Endometrium (tissue), 2 donors: ENCODE results near the gene MED8.
"Not testable (repeated sequence)": the region's sequence is repeated elsewhere in the genome, so short reads cannot be mapped to it uniquely, and the experiment has no call there.

Experiments used
- FAIRE-seq: peaks from 2 replicates; lab custom pipeline; 2012; peaks lifted over from hg19 to GRCh38; lab: Jason Lieb, UNC
- donor health status: control.
- donor health status: control.

Gene MED8

DNA sequence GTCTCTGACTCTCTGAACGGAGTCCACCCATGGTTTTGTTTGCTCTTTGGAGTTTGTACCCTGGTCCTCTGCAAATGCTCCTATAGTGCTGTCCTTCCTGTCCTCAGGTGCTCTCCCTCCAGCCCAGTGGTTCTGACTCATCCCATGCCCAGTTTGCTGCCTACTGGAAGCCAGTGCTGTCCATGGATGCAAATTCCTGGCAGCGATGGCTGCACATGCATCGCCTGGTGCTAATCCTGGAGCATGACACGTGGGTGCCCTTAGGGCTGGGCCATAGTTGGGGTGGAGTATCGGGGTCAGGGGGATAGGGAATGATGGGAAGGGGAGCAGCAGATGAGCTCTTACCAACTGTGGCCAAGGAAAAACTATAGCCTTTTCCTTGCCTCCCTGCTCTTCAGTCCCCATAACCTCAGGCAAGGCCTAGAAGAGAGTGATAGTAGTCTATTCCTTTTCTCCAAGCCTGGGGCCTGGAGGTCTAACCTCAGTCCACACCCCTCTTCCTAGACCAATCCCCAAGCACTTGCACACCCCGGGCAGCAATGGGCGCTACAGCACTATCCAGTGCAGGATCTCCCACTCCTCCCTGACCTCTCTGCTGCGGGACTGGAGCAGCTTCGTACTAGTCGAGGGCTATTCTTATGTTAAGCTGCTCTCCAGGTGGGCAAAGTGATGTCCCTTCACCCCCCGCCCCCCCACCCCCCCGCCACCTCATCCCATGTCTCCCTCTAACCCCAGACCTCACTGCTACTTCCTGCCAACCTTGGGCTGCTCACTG, 32.6 kb upstream of the MED8 start:
- no peak for FAIRE-seq

DNA sequence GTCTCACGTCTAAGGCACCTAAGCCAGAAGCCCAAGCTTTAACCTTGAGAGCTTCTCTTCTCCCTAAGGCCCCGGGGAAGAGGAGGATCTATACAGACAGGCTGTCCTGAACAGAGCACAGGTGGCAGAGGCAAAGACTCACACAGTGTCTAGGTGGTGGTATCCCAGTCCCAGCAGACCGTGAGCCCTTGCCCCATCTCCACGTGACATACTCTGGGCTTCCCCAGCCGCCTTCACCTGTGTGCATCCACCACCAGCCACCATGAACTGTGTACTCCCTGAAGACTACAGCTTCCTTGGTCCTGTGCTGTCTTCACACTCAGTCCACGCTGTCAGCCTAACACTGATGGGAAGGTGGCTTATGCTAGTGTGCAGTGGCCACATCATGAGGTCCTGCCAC, 31.8 kb upstream of the MED8 start:
- no peak for FAIRE-seq

DNA sequence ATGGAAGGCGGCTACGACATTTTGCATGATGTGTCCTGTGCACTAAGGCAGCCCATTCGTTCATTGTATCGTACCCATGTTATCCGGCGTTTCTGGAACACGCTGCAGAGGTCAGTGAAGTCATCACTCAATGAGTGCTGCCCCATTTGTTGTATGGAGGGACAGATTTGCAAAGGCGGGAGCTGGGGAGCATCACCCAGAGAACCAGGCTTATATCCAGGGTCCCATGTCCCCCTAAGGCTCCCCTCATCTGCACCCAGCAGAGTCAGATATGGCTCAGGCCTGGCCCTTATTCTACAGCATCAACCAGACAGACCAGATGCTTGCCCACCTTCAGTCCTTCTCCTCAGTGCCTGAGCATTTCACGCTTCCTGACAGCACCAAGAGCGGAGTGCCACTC, 31.3 kb upstream of the MED8 start:
- no peak for FAIRE-seq

DNA sequence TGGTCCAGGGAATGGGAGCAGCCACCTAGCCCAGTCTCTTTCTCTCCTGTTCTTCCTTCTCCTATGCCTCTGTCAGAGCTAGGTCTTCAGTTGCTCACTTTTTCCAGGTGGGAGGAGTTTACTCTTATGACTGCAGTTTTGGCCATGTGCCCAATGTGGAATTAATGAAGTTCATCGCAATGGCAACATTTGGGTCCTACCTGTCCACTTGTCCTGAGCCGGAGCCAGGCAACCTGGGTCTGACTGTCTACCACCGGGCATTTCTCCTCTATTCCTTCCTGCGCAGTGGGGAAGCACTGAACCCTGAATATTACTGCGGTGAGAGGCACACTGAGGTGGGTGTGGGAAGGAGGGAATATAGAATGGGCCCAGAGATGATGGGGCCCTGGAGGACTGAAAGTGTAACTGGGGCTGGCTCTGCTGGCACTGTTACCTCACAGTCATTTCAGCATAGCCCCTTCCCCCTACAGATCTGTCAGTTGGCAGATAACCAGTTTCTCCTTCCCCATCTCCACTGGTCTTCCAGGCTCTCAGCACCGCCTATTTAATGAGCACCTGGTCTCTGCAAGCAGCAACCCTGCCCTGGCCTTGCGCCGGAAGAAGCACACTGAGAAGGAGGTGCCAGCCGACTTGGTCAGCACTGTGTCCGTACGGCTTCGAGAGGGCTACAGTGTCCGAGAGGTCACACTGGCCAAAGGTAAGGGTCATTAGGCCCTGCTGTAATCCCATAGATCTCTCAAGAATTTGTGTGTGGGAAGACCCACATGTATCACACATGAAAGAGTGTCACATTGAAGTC, 30.2 kb upstream of the MED8 start:
- FAIRE-seq: no peak

DNA sequence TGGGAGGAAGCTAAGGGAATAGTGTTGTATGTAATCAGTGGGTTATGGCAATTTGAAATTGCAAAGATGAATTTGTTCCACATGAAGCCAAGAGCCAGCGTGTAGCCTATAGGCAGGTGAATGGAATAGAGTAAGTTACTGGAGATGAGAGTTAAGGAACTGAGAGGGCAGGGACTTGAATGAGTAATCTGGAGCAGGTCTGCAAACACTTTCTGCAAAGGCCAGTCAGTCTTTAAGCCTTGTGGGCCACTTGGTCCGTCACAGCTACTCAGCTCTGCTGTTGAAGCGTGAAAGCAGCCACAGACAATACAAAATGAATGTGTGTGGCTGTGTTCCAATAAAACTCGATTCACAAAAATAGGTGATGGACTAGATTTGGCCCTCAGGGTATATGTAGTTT, 29.3 kb upstream of the MED8 start:
- no peak for FAIRE-seq

DNA sequence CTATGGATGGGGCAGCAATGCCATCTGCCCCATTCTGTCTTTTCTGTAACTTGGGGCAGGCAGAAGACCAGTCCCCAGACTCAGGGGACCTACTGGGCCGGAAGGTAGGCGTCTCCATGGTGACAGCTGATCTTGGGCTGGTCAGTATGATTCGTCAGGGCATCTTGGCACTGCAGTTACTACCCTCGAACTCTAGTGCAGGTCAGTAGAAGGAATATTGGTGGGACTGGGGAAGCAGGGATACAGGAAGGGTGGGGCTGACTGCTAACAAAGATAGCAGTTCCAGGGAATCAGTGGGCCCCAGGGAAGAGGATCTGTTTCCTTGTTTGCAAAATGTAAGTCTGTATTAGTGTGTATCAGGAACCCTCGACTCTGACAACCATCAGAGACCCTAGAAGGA, 26.3 kb upstream of the MED8 start:
- no peak for FAIRE-seq

DNA sequence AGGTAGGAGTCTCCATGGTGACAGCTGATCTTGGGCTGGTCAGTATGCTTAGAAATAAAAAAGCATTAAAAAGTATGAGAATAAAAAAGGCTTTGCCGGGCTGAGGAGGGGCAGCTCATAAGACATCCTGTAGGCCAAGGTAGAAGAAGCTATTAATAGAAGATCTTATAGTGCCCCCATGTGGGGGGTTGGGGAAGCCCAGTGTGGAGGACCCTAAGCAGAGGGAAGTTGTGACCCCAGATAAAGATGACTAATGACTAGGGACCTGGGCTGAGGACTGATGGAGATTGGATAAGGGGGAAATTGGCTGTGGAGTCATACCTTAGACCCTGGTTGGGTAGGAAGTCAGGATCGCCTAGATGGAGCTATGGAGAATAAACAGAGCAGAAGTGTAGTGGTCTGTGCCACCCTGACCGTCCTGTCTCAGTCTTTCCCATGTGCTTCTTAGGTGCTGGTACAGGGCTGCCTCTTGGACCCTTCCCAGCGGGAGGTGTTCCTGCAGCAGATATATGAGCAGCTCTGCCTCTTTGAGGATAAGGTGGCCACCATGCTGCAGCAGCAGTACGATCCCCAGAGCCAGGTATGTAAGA, 25.1 kb upstream of the MED8 start:
- FAIRE-seq: no peak

DNA sequence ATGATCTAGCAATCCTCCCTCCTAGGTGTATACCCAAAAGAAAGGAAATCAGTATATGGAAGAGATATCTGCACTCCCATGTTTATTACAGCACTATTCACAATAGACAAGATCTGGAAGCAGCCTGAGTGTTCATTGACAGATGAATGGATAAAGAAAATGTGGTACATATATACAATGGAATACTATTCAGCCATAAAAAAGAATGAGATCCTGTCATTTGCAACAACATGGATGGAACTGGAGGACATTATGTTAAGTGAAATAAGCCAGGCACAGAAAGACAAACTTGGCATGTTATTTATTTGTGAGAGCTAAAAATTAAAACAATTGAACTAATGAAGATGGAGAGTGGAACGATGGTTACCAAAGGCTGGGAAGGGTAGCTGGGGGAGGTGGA, 23.8 kb upstream of the MED8 start:
- not testable (repeated sequence) for FAIRE-seq

DNA sequence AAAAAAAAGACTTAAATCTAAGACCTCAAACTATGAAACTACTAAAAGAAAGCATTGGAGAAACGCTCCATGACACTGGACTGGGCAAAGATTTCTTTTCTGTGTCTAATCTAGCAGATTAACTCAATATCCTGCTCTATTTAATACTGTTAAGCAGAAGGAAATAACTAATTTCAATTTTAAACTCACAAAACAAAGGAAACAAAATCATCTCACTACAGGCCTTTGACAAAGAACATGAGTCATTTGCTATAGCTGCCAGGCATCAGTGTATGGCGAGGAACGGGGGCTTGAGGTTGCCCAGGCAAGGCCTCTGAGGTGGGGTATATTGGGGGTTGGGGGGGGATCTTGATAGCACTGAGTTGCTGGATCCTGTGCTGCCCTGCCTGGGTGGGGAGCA, 21.0 kb upstream of the MED8 start:
- FAIRE-seq: no peak

DNA sequence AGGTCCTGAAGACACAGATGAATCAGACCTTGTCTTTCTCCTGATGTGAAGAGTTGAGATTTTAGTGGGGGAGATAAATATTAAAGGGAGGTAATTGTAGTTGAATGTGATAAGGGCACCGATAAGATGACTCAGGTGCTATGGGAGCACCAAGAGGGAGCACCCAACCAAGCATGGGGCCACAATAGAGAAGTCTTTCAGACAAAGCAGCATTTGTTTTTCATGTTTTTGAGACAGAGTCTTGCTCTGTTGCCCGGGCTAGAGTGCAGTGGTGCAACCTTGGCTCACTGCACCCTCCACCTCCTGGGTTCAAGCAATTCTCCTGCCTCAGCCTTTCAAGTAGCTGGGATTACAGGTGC, 16.3 kb upstream of the MED8 start:
- FAIRE-seq: no peak

DNA sequence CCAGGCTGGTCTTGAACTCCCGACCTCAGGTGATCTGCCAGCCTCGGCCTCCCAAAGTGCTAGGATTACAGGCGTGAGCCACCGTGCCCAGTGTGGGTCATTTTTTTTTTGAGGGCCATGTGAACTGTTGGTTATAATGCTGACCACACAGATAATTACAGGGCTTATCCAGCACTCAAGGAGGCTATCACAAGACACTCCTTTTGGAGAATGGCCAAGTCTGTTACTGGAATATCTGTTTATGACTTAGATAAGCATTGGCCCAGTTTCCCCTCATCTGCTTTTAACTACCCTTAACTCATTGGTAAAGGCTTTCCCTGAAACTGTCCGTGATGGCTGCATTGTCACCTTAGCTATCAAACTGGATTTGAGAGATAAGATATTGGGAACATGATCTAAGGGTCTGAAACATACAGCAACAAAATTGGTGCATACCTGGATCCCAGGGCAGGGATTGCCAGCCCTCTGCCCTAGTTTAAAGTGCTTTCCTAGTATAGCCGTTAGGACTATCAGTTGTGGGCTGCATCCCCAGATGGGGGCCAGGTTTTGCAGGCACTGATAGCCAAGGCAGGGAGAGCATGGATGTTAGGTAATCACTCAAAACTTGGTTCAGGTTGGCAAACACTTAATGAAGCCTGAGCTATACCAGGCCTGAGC, 15.7 kb upstream of the MED8 start:
- no peak for FAIRE-seq

DNA sequence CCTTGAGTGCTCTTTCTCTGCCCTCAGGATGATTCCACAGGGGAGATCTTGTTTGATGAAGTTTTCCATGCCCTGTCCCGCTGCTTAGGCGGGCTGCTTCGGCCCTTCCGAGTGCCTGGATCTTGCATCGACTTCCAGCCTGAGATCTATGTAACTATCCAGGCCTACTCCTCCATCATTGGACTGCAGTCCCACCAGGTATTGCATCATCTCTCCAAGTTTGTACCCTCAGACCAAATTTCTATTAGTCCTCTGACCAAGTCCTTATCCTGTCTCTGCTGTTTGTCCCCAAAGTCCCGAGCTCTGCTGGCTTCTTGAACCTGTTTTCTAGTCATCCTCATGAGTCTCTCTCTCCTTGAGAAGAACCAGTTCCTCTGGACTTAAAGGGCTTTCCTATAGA, 14.8 kb upstream of the MED8 start:
- FAIRE-seq: no peak

DNA sequence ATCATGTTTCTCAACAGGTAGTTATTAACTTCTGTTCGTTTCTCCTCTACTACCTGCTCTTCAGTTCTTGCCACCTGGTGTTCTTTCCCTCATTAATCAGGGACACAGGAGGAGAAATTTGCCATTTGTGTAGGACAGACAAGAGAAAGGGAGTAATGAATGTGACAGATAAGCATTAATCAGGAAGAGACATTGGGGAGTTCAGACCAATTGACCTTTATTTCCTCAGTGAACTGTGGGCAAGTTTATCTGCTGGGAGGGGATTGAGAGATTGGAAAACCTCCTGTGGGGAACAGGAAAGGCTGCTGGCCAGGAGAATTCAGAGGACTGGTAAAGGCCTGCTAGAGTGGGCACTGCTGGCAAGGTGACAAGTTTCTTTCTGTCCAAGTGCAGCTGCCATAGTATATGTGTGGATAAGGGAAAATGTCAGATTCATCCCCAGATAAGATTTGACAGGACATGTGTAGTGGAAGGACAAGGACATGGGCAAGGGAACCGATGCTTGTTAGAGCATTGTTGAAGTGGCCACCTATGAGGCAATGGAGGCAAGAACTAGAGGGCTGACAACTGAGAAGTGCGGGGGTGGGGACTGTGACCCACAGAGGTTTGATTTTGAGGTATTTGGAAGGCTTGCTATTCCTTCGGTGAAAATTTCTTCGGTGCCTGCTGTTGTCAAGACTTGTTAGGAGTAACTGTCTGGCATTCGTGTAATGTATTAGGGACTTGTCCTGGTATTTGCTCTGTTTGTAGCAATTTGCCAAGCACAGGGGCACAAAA, 12.7 kb upstream of the MED8 start:
- no peak for FAIRE-seq

DNA sequence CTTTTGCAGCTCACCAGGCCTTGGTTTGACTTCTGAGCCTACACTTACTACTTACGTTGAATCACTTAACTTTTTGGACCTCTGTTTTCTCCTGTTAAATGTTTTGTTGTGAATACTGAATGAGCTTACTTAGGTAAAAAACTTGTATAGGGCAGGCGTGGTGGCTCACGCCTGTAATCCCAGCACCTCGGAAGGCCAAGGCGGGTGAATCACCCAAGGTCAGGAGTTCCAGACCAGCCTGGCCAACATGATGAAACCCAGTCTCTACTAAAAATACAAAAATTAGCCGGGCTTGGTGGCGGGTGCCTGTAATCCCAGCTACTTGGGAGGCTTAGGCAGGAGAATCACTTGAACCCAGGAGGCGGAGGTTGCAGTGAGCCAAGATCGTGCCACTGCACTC, 10.8 kb upstream of the MED8 start:
- FAIRE-seq: not testable (repeated sequence)

DNA sequence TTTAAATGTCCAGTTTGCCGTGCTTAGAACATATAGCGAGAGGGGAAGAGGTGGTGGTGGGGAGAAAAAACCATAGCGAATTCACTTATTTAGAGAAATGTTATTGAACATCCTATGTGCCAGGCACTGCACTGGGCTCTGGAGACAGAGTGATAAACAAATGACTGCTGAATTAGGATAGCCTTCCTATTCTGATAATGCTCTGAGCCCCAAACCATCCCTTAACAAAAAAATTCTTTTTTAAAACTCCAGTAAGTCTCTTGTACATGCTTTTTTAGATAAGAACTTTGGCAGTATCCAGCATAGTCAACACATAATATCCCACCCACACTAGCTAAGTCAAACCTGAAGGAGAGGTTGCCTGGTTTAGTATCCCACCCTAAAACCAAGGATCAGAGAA, 8.6 kb upstream of the MED8 start:
- FAIRE-seq: no peak

DNA sequence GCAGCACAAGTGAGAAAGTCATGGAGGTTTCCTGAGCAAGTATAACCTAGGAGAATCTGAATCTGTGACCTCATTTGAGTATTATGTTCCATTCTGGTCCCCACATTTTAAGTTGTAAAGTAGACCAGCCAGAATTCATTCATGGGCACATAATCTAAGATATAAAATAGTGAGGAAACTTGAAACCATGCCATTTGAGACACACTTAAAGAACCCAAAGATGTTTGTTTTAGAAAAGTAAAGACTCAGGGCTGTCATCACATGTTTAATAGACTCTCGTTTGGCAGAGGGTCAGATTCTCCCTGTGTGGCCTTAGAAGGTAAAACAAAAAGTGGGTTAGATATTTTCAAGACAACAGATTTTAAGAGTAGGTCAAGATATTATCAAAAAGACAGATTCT, 6.5 kb upstream of the MED8 start:
- FAIRE-seq: no peak

DNA sequence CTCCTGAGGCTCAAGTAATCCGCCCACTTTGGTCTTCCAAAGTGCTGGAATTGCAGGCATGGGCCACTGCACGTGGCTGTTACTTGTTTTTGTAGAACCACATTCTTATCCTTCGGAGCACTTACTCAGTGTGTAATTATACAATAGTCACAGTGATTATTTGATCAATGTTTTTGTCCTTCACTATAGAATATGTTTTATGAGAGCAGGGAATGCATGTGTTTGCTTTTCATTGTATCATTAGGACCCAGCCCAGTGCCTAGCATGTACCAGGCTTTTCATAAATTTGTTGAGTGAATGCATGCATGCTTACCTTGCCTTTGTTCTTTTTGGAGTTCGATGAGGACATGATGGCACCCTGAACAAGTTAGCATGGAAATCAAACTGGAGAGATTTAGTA, 5.9 kb upstream of the MED8 start:
- no peak for FAIRE-seq

DNA sequence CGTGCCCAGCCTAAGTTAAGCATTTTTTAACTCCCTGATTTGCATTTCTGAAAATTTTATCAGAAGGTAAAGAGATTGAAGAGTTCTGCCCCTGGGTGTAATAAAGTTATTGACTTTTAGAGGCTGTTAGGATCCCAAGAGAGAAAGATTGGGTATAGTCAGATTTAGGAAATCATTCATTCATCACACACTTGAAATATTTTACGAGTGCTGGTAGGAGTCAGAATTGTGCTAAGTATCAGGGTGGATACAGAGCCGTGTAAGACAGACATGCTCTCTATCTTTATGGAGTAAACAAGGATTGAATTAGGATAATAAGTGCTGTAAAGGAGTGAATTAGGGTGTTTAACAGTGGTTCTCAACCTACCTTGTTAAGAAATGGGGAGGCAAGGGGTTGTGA, 3.1 kb upstream of the MED8 start:
- FAIRE-seq: no peak

DNA sequence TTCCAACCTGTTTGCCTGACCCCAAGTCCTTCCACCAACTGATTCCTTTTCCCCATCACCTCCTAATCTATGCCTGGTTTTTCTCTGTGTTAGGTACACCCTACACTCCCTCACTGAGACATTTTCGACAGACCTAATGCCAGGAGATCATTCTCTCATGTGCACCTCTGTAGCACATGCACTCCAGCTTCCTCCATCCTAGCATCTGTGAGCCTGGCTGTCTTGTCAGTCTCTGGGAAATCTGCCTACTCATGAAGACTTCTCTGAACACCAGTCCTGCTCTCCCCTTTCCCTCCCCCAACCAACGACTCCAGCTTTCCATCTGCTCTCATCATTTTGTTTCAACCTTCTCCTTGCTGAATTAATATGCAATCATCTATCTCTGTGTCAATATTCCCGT, 987 bp downstream of the MED8 start:
- FAIRE-seq: no peak

DNA sequence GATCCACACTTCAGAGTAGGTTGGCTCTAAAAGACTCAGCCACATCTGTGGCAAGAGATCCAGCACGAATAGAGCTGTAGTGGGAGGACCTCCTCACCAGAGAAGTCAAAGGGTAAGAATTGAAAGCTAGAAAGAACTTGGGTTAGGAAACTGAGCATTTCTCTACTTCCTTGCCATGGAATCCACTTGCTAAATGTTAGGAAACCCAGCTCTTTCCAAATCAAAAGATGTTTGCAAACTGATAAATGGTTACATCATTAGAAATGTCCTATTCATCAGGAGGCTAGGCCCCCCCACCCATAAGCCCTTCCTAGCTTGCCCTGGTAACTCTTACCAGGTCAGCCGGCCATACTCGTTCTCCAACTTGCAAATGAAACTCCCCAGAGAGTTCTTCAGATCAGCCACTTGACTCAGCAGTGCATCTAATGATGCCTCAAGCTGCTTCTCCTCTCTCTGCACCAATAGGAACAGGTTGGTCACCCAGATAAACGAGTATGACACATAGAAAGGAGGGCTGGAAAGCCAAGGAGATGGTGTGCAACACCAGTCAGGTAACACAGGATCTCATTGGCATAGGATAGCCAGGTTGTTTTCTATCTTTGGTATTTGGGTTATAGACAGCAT, 1.5 kb downstream of the MED8 start:
- no peak for FAIRE-seq

DNA sequence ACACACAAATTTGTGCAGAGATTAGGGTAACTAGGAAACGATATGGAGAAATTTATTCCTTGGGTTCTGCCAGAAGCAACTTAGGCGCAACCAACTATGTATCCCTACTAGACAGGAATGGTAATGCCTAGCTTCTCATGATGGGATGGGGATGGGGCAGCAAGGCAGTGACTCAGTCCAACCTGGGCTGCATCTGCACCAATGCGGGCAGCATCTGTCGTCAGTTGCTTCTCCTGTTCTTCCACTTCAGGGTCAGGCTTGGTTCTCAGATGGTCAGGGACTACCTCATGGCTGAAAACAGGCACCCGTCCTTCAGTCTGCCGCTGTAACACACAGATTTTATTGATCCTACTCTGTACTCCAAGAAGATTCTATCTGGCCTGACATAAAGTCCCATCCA, 2.9 kb downstream of the MED8 start:
- FAIRE-seq: no peak

DNA sequence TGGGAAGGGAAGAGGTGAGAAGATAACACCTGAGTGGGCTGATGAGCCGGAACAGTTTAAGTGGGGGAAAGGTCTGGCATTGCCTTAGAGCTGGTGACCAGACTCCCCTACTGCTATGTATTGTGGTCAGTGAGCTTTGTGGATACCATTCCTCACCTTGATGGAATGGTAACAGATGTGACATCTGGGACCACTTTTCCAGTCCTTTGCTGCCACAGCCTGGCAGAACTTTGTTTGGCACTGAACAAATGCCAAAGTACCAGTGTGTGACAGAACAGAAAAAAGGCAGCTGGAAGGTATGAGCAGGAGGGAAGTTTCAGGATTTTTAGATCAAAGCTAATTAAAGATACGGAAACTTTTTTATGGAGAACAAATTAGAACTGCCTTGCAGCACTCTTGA, 6.2 kb downstream of the MED8 start:
- FAIRE-seq: no peak
